CD4-positive, CD25-positive, alpha-beta regulatory T cell (primary cell): Measurements from ENCODE around the gene AMFR. TPM values are rescaled to one million over a fixed set of nuclear protein-coding genes. Genes with fewer than 3 reads are reported as not detected.

ENCODE experiments used
- ATAC-seq, 2 donors: fragments of 150-1000 bp; cut with Tn5 transposase; one replicate each; pipeline ENCODE4 v1.10.0; 2021; ENCODE audit warnings: low read depth in 2 of 2, moderate number of reproducible peaks in 2 of 2, moderate library complexity in 1 of 2
- DNase-seq, 3 donors: peaks; one replicate each; pipeline versions ENCODE4 v3.0.0 to v3.0.0-alpha.2; 2012 to 2022; ENCODE audit warnings: mixed read lengths in 1 of 3
- H3K27ac ChIP-seq: one replicate; pipeline ENCODE4 v1.7.0; 2013; ENCODE audit warnings: mild to moderate bottlenecking, low read length; ENCODE audit not compliant: insufficient read depth, poor library complexity, severe bottlenecking
- H3K27me3 ChIP-seq: one replicate; pipeline ENCODE4 v1.7.0; 2013; ENCODE audit warnings: low read length; ENCODE audit not compliant: control insufficient read depth, insufficient read depth
- H3K36me3 ChIP-seq: one replicate; pipeline ENCODE4 v1.7.0; 2013; ENCODE audit warnings: mild to moderate bottlenecking, low read length, moderate library complexity; ENCODE audit not compliant: control insufficient read depth, insufficient read depth
- H3K4me1 ChIP-seq: 2 replicates; pipeline ENCODE4 v1.7.0; 2013; ENCODE audit warnings: mild to moderate bottlenecking, low read length; ENCODE audit not compliant: insufficient read depth, control insufficient read depth, poor library complexity, severe bottlenecking
- H3K4me3 ChIP-seq: one replicate; pipeline ENCODE4 v1.7.0; 2013; ENCODE audit warnings: low read depth, mild to moderate bottlenecking, low read length, moderate library complexity
- H3K9me3 ChIP-seq, 2 experiments: 1 replicate in 1 of 2; 2 replicates in 1 of 2; pipeline ENCODE4 v1.7.0; 2013; ENCODE audit warnings: low read length in 2 of 2, mild to moderate bottlenecking in 1 of 2, moderate library complexity in 1 of 2; ENCODE audit not compliant: control insufficient read depth in 2 of 2
- H3K27ac Mint-ChIP-seq, 3 donors: one replicate each; pipeline ENCODE4 v1.8.0; 2020 to 2022; ENCODE audit warnings: mild to moderate bottlenecking in 3 of 3, mixed read lengths in 3 of 3, moderate library complexity in 2 of 3
- H3K27me3 Mint-ChIP-seq: one replicate; pipeline ENCODE4 v1.8.0; 2022; ENCODE audit warnings: mild to moderate bottlenecking, mixed read lengths
- H3K36me3 Mint-ChIP-seq: one replicate; pipeline ENCODE4 v1.8.0; 2020; ENCODE audit warnings: mixed read lengths
- H3K4me1 Mint-ChIP-seq, 4 donors: one replicate each; pipeline ENCODE4 v1.8.0; 2020 to 2022; ENCODE audit warnings: mixed read lengths in 4 of 4, mild to moderate bottlenecking in 1 of 4
- H3K4me3 Mint-ChIP-seq, 4 donors: one replicate each; pipeline ENCODE4 v1.8.0; 2020 to 2022; ENCODE audit warnings: mild to moderate bottlenecking in 4 of 4, mixed read lengths in 4 of 4, moderate library complexity in 3 of 4
- H3K9me3 Mint-ChIP-seq, 7 donors: one replicate each; pipeline ENCODE4 v1.8.0; 2020 to 2022; ENCODE audit warnings: mixed read lengths in 7 of 7, mild to moderate bottlenecking in 3 of 7, moderate library complexity in 2 of 7
- polyA plus RNA-seq, 4 donors: library from polyadenylated mRNA; unstranded; fragments of 300-500 nt; fragmentation: Illumina TruSeq; gene quantifications; one replicate each; pipeline ENCODE4 v1.2.3, GENCODE V29; 2021
- total RNA-seq: library from RNA; stranded (reverse); gene quantifications from one replicate; pipeline ENCODE4 v1.2.3, GENCODE V29; 2022

AMFR gene
- total and polyA plus RNA-seq, 5 donors from 2014 or later, result 21.1 to 77.3 (median 52.4) TPM

DNA sequence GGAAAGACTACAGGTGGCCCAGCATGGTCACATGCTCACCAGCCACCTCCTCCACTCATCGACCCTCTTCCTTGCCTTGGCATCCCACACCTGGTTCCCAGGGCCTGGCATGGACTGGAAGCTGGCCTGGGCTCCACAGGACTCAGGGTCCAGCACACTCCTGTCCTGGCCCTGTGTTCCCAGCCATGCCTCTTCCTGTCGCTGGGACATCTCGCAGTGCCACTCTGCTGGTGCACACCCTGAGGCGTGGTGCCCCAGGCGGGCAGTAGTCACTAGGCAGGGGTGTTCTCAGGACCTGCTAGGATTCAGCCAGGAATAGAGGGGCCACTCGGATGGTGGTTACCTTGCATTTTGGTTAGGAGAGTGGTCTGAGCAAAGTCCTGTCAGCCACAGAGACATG lies 99.4 kb downstream of the AMFR start:
- no peak overlapping the region for H3K4me3 Mint-ChIP-seq
- no peaks in the 10 kb centered on the region for H3K36me3 Mint-ChIP-seq
- no peak for ATAC-seq

DNA sequence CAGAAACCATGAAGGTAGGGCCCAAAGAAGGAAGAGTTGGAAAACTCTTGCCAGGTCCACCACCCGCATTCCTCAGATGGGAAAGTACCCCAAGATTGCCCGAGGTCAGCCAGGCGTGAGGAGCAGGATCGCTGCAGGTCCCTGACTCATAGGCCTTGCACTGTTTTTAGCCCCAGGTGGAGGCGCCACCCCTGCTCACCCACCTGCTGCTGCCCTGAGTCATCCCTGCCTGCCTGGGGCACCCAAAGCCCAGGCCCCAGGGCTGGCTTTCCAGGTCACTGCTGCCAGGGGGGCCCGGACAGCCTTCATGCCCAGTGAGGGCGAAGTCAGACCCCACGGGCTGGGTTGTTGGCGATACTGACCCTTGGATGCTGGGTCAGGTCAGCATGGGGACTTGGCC lies 100.9 kb downstream of the AMFR start:
- Histone ChIP-seq H3K4me1 (no peaks in the 10 kb centered on the region), H3K9me3 (no peaks in the 10 kb centered on the region), H3K4me3 (no peak overlapping the region), H3K27ac (no peak overlapping the region), H3K27me3 (no peaks in the 10 kb centered on the region), H3K36me3 (no peaks in the 10 kb centered on the region)
- Mint-ChIP-seq H3K27me3 (peaks cover 4% of the 10 kb centered on the region), H3K36me3 (no peaks in the 10 kb centered on the region), H3K27ac (no peak overlapping the region), H3K9me3 (no peaks in the 10 kb centered on the region), H3K4me3 (no peak overlapping the region), H3K4me1 (no peaks in the 10 kb centered on the region)
- ATAC-seq (no peak), DNase-seq (no peak)

More for the DNA sequence above, 99.4 kb downstream of the AMFR start:
- Histone ChIP-seq H3K4me3 (no peak overlapping the region), H3K4me1 (no peaks in the 10 kb centered on the region), H3K27me3 (no peaks in the 10 kb centered on the region), H3K27ac (no peak overlapping the region), H3K36me3 (no peaks in the 10 kb centered on the region), H3K9me3 (no peaks in the 10 kb centered on the region)
- DNase-seq, result no peak
- Mint-ChIP-seq H3K4me1 (no peaks in the 10 kb centered on the region), H3K27me3 (no peaks in the 10 kb centered on the region), H3K9me3 (peaks cover 0 to 2% (median 0%) of the 10 kb centered on the region in 7 donors), H3K27ac (no peak overlapping the region)

GRCh38 chr16:56321571-56321970 lies 103.8 kb downstream of the AMFR start:
- peaks cover 4% of the 10 kb centered on the region for H3K27me3 Mint-ChIP-seq
- peaks cover 7% of the 10 kb centered on the region for H3K4me1 ChIP-seq
- no peaks in the 10 kb centered on the region for H3K27me3 ChIP-seq
- H3K4me3 ChIP-seq, result no peak overlapping the region
- H3K4me1 Mint-ChIP-seq, result peaks cover 0 to 10% (median 0%) of the 10 kb centered on the region in 4 donors
- no peaks in the 10 kb centered on the region for H3K9me3 ChIP-seq
- no peak overlapping the region for H3K27ac Mint-ChIP-seq
- DNase-seq, result no peak
- ATAC-seq, result no peak
- H3K36me3 ChIP-seq, result no peaks in the 10 kb centered on the region
- no peaks in the 10 kb centered on the region for H3K9me3 Mint-ChIP-seq
- no peak overlapping the region for H3K4me3 Mint-ChIP-seq
- H3K27ac ChIP-seq, result no peak overlapping the region
- no peaks in the 10 kb centered on the region for H3K36me3 Mint-ChIP-seq

DNA sequence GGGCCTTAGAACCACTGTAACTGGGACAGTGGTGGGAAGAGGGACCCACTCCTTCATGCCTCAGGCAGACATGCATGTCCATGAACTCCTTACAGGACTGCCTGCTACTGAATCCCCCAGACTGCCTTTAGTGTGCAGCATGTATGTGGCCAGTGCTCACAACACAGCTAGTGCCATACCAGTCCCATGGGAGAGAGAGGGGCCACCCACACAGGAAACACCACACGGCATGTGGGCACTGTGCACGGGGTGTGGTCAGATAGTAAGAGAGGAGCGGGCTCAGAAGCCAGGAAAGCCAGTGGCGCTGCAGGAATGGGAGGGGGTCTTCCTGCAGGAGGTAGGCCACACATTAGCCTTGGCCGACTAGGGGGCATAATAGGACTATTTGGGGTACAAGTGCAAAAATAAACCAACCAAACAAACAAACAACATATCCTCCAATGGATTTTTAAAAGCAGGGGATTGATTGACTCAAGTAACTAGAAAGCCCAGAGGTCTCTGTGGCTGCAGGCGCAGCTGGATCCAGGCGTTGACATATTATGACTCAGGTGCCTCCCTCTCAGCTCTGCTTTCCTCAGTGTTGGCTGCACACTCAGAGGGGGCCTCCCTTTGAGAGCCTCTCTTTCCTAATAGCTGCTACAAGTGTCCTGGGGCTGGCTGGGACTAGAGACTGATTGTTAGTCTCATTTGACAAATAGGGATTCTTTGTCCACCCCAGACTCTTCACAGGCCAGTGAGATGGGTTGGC lies 104.4 kb downstream of the AMFR start:
- Histone ChIP-seq H3K36me3 (no peaks in the 10 kb centered on the region), H3K27me3 (no peaks in the 10 kb centered on the region), H3K9me3 (no peaks in the 10 kb centered on the region), H3K4me3 (no peak overlapping the region), H3K27ac (no peak overlapping the region), H3K4me1 (peaks cover 7% of the 10 kb centered on the region)
- DNase-seq (no peak), ATAC-seq (no peak)
- Mint-ChIP-seq H3K4me3 (no peak overlapping the region), H3K27me3 (peaks cover 4% of the 10 kb centered on the region), H3K9me3 (no peaks in the 10 kb centered on the region), H3K27ac (peak overlapping the region in 1 of 3 donors; percentile 1), H3K36me3 (no peaks in the 10 kb centered on the region), H3K4me1 (peaks cover 0 to 10% (median 0%) of the 10 kb centered on the region in 4 donors)

GRCh38 chr16:56320056-56320455 lies 105.3 kb downstream of the AMFR start:
- H3K27me3 ChIP-seq, result no peaks in the 10 kb centered on the region
- no peaks in the 10 kb centered on the region for H3K9me3 ChIP-seq
- Mint-ChIP-seq H3K27me3 (peaks cover 4% of the 10 kb centered on the region), H3K4me1 (peaks cover 0 to 10% (median 0%) of the 10 kb centered on the region in 4 donors), H3K36me3 (no peaks in the 10 kb centered on the region), H3K27ac (no peak overlapping the region), H3K9me3 (no peaks in the 10 kb centered on the region), H3K4me3 (no peak overlapping the region)
- no peaks in the 10 kb centered on the region for H3K36me3 ChIP-seq
- H3K4me3 ChIP-seq, result no peak overlapping the region
- H3K4me1 ChIP-seq, result peaks cover 7% of the 10 kb centered on the region
- DNase-seq (no peak), ATAC-seq (no peak)
- H3K27ac ChIP-seq, result no peak overlapping the region

DNA sequence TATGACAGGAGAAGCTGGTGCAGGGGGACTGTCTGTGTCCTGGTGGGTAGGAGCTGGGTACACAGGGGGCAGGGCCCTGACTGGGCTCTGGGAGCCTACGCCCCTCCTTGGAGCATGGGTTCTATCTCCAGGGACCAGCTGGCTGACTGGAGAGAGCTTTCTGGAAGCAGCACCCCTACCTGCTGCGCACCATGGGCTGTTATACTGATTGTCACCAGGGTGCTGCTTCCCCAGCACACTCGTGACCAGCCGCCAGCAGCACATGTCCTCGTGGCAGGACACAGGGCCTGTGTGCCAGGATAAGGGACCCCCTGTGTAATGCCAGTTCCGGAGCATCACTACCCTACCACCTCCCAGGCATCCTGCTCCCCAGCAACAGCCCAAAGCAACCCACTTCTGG lies 106.0 kb downstream of the AMFR start:
- peaks cover 0 to 10% (median 0%) of the 10 kb centered on the region in 4 donors for H3K4me1 Mint-ChIP-seq
- no peak overlapping the region for H3K27ac Mint-ChIP-seq
- H3K36me3 Mint-ChIP-seq, result no peaks in the 10 kb centered on the region
- no peaks in the 10 kb centered on the region for H3K27me3 ChIP-seq
- H3K4me3 ChIP-seq, result no peak overlapping the region
- no peaks in the 10 kb centered on the region for H3K9me3 Mint-ChIP-seq
- peaks cover 7% of the 10 kb centered on the region for H3K4me1 ChIP-seq
- ATAC-seq (no peak), DNase-seq (no peak)
- H3K4me3 Mint-ChIP-seq, result no peak overlapping the region
- H3K27me3 Mint-ChIP-seq, result peaks cover 4% of the 10 kb centered on the region
- H3K27ac ChIP-seq, result no peak overlapping the region
- H3K9me3 ChIP-seq, result no peaks in the 10 kb centered on the region
- no peaks in the 10 kb centered on the region for H3K36me3 ChIP-seq

GRCh38 chr16:56318827-56319140 lies 106.6 kb downstream of the AMFR start:
- Histone ChIP-seq H3K27ac (no peak overlapping the region), H3K27me3 (no peaks in the 10 kb centered on the region), H3K36me3 (no peaks in the 10 kb centered on the region), H3K4me3 (no peak overlapping the region), H3K4me1 (peaks cover 7% of the 10 kb centered on the region), H3K9me3 (no peaks in the 10 kb centered on the region)
- Mint-ChIP-seq H3K36me3 (no peaks in the 10 kb centered on the region), H3K4me3 (peak overlapping the region in 1 of 4 donors; percentile 5), H3K9me3 (no peaks in the 10 kb centered on the region), H3K4me1 (peaks cover 0 to 10% (median 0%) of the 10 kb centered on the region in 4 donors), H3K27ac (no peak overlapping the region), H3K27me3 (peaks cover 4% of the 10 kb centered on the region)
- DNase-seq, result no peak
- no peak for ATAC-seq
